ENCODE data around the gene SNX25.

GRCh38 chr4:185257086-185257485 is 47.7 kb downstream of the SNX25 start:
- no peak for TF ChIP-seq TAF1 (IDR thresholded peaks at IDR 0.05; ENCODE audit: low read depth, low read length)
- TF ChIP-seq POLR2A (IDR thresholded peaks at IDR 0.05; ENCODE audit: low read depth, low read length) = no peak
- no peak for TF ChIP-seq PAX5 (IDR thresholded peaks at IDR 0.05; ENCODE audit: insufficient read depth, low read length, severe bottlenecking)
- no peak for TF ChIP-seq POLR2AphosphoS5 (IDR thresholded peaks at IDR 0.05; ENCODE audit: low read depth, low read length)
- no peak for TF ChIP-seq SPI1 (IDR thresholded peaks at IDR 0.05; ENCODE audit: low read depth, low read length)
- TF ChIP-seq POU2F2 (IDR thresholded peaks at IDR 0.05; ENCODE audit: low read depth, low read length) = no peak
